ENCODE data around the gene EFCAB11.

Gene EFCAB11

DNA sequence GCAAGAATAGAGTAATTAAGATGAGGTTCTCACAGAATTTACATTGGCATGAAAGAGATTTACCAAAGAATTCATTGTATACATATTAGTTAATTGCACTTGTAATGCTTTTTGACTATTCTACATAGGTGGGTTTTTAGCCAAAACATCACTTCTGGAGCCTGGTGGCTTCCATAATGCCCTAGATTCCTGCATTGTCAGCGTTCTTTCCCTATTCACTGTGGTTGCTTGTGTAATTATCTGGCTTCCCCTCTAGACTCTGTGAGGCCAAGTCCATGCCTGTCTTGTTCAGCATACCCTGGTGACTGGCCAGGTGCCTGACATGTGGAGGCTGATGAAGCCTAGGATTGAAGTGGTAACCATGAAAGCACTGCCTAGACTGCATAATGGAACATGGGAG, 42.4 kb upstream of the EFCAB11 start:
- TF ChIP-seq, protein P1, sequence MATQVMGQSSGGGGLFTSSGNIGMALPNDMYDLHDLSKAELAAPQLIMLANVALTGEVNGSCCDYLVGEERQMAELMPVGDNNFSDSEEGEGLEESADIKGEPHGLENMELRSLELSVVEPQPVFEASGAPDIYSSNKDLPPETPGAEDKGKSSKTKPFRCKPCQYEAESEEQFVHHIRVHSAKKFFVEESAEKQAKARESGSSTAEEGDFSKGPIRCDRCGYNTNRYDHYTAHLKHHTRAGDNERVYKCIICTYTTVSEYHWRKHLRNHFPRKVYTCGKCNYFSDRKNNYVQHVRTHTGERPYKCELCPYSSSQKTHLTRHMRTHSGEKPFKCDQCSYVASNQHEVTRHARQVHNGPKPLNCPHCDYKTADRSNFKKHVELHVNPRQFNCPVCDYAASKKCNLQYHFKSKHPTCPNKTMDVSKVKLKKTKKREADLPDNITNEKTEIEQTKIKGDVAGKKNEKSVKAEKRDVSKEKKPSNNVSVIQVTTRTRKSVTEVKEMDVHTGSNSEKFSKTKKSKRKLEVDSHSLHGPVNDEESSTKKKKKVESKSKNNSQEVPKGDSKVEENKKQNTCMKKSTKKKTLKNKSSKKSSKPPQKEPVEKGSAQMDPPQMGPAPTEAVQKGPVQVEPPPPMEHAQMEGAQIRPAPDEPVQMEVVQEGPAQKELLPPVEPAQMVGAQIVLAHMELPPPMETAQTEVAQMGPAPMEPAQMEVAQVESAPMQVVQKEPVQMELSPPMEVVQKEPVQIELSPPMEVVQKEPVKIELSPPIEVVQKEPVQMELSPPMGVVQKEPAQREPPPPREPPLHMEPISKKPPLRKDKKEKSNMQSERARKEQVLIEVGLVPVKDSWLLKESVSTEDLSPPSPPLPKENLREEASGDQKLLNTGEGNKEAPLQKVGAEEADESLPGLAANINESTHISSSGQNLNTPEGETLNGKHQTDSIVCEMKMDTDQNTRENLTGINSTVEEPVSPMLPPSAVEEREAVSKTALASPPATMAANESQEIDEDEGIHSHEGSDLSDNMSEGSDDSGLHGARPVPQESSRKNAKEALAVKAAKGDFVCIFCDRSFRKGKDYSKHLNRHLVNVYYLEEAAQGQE (IDR thresholded peaks at IDR 0.05; ENCODE audit: insufficient replicate concordance, low read depth): no peak
- no peak for TF ChIP-seq SPI1 (IDR thresholded peaks at IDR 0.05; ENCODE audit: borderline replicate concordance, low read depth)
- Histone ChIP-seq H3K27ac (replicated peaks) (no peak overlapping the region), H3K4me3 (replicated peaks; ENCODE audit: insufficient read depth, low read length) (no peak overlapping the region), H3K27me3 (ENCODE audit: insufficient read depth, poor library complexity, severe bottlenecking) (no peaks in the 10 kb centered on the region)
- DNase-seq (ENCODE audit: low read depth in 1 of 2, low spot score in 1 of 2): no peak

DNA sequence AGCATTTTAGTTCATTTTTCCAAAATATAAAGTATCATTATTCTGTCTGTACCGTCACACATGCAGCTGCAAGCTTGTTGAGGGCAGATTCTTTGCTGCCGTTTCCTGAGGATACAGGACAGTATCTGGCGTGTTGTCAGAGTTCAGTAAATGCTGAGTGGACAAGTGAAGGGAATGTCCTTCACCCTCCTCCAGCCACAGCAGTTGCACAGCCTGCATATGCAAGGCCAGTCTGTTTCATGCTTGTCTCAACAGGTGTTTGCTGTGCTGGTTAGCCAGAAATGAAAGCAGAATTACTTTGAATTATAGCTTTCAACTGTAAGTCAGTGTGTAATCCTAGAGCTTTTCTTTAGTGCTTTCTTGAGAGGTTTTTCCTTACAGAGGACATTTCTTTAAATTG, 37.7 kb upstream of the EFCAB11 start:
- H3K27me3 ChIP-seq (ENCODE audit: insufficient read depth, poor library complexity, severe bottlenecking): no peaks in the 10 kb centered on the region
- no peak for DNase-seq (ENCODE audit: low read depth in 1 of 2, low spot score in 1 of 2)
- no peak overlapping the region for H3K4me3 ChIP-seq (replicated peaks; ENCODE audit: insufficient read depth, low read length)
- H3K27ac ChIP-seq (replicated peaks): no peak overlapping the region
- TF ChIP-seq POLR2AphosphoS5 (IDR thresholded peaks at IDR 0.05; ENCODE audit: low read depth) (no peak), SPI1 (IDR thresholded peaks at IDR 0.05; ENCODE audit: borderline replicate concordance, low read depth) (no peak), GABPA (IDR thresholded peaks at IDR 0.05; ENCODE audit: low read depth) (no peak)
- TF ChIP-seq, protein P2, sequence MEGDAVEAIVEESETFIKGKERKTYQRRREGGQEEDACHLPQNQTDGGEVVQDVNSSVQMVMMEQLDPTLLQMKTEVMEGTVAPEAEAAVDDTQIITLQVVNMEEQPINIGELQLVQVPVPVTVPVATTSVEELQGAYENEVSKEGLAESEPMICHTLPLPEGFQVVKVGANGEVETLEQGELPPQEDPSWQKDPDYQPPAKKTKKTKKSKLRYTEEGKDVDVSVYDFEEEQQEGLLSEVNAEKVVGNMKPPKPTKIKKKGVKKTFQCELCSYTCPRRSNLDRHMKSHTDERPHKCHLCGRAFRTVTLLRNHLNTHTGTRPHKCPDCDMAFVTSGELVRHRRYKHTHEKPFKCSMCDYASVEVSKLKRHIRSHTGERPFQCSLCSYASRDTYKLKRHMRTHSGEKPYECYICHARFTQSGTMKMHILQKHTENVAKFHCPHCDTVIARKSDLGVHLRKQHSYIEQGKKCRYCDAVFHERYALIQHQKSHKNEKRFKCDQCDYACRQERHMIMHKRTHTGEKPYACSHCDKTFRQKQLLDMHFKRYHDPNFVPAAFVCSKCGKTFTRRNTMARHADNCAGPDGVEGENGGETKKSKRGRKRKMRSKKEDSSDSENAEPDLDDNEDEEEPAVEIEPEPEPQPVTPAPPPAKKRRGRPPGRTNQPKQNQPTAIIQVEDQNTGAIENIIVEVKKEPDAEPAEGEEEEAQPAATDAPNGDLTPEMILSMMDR (IDR thresholded peaks at IDR 0.05; ENCODE audit: insufficient read depth, low read length): no peak
- TF ChIP-seq, protein P1 (IDR thresholded peaks at IDR 0.05; ENCODE audit: insufficient replicate concordance, low read depth): no peak

DNA sequence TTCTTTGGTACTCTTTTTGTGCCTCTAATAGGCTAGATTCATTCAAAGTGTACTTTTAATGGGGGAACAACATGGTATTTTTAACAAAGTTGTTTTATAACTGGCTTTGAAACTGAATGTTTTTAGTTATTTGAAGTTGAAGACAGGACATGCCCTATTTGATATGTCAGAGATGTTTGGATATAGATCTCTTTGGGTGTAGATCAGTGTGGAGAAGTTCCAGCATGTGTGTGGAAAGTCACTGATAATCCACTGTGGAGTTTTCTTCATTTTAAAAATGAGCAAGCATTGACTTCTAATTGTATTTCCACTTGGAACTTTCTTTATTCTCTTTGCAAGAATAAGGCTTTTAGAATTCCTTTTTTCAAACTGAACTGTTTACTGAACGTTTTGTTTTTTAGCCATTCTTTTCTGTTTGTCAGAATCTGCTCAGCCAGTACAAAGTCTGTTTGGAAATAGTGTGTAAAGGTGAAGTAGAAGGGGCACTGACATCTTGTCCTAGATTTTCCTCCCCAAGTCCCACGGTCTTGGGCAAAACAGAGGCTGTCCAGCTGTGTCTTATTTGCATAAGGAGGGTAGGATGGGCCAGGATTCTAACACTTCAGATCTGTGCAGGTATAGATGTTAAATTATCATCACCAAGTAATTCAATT, 36.2 kb upstream of the EFCAB11 start:
- Histone ChIP-seq H3K27ac (replicated peaks) (no peak overlapping the region), H3K27me3 (ENCODE audit: insufficient read depth, poor library complexity, severe bottlenecking) (no peaks in the 10 kb centered on the region), H3K4me3 (replicated peaks; ENCODE audit: insufficient read depth, low read length) (no peak overlapping the region)
- no peak for DNase-seq (ENCODE audit: low read depth in 1 of 2, low spot score in 1 of 2)
- TF ChIP-seq POLR2AphosphoS5 (IDR thresholded peaks at IDR 0.05; ENCODE audit: low read depth): no peak

DNA sequence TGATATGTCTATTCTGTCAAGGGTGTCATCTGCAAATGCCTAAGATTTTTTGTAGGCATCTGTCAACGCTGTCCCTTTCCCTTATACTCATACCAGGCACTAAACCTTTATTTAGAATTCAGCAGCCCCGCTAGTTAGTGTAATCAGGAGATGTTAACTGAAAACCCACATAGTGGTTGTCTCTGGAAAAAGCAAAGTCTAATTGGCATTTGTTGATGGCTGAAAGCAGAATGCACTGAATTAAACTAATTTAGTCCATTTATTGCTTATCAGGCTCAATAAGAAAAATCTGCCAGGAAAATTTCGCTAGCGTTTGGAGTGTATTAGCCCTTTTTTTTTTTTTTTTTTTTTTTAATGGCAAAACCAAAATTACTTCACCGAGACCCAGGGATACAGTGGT, 35.7 kb upstream of the EFCAB11 start:
- Histone ChIP-seq H3K27ac (replicated peaks) (no peak overlapping the region), H3K27me3 (ENCODE audit: insufficient read depth, poor library complexity, severe bottlenecking) (no peaks in the 10 kb centered on the region), H3K4me3 (replicated peaks; ENCODE audit: insufficient read depth, low read length) (no peak overlapping the region)
- TF ChIP-seq POLR2AphosphoS5 (IDR thresholded peaks at IDR 0.05; ENCODE audit: low read depth) (no peak), GABPA (IDR thresholded peaks at IDR 0.05; ENCODE audit: low read depth) (no peak), SPI1 (IDR thresholded peaks at IDR 0.05; ENCODE audit: borderline replicate concordance, low read depth) (no peak)
- TF ChIP-seq, protein P1 (IDR thresholded peaks at IDR 0.05; ENCODE audit: insufficient replicate concordance, low read depth): no peak
- TF ChIP-seq, protein P2 (IDR thresholded peaks at IDR 0.05; ENCODE audit: insufficient read depth, low read length): no peak
- DNase-seq (ENCODE audit: low read depth in 1 of 2, low spot score in 1 of 2): no peak
